Central memory CD8-positive, alpha-beta T cell (primary cell): Measurements from ENCODE around the gene MRNIP.

ENCODE experiments used
- ATAC-seq: fragments of 150-1000 bp; cut with Tn5 transposase; replicated peaks from 2 replicates; pipeline ENCODE4 v1.10.0; 2022; ENCODE audit warnings: mild to moderate bottlenecking, moderate FRiP score, moderate number of reproducible peaks; ENCODE audit not compliant: poor library complexity, severe bottlenecking; ENCODE audit errors: extremely low read depth
- DNase-seq, 2 donors: peaks; one replicate each; pipeline ENCODE4 v3.0.0; 2021; ENCODE audit warnings: low spot score in 2 of 2
- H3K27ac Mint-ChIP-seq: one replicate; pipeline ENCODE4 v1.8.0; 2022; ENCODE audit warnings: low read depth, mild to moderate bottlenecking, moderate library complexity, mixed read lengths
- H3K27me3 Mint-ChIP-seq: one replicate; pipeline ENCODE4 v1.8.0; 2022; ENCODE audit warnings: mixed read lengths
- H3K36me3 Mint-ChIP-seq: one replicate; pipeline ENCODE4 v1.8.0; 2022; ENCODE audit warnings: mild to moderate bottlenecking, moderate library complexity, mixed read lengths; ENCODE audit not compliant: insufficient read depth
- H3K4me1 Mint-ChIP-seq: one replicate; pipeline ENCODE4 v1.8.0; 2022; ENCODE audit warnings: mixed read lengths
- H3K4me3 Mint-ChIP-seq: one replicate; pipeline ENCODE4 v1.8.0; 2022; ENCODE audit warnings: mild to moderate bottlenecking, moderate library complexity, mixed read lengths
- H3K9me3 Mint-ChIP-seq: one replicate; pipeline ENCODE4 v1.8.0; 2022; ENCODE audit warnings: mixed read lengths

Gene MRNIP

DNA sequence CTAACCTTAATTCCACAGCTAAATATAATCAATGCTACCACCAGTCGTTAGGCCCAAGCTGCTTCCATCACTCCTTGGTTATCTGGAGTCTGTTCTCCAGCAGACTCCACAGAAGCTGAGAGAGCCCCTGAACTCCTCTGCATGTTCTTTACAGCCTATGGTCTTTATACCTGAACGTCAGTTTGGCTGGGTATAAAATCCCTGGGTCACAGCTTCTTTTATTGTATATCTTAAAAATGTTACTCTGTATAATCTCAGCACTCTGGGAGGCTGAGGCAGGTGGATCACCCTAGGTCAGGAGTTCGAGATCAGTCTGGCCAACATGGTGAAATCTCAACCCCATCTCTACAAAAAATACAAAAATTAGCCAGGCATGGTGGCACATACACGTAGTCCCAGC lies 23.7 kb upstream of the MRNIP start:
- H3K27ac Mint-ChIP-seq, result no peak overlapping the region

GRCh38 chr5:179880848-179881590 lies 22.4 kb upstream of the MRNIP start:
- H3K27me3 Mint-ChIP-seq, result no peaks in the 10 kb centered on the region
- no peak overlapping the region for H3K4me3 Mint-ChIP-seq
- peak overlapping the region; percentile 66 for H3K27ac Mint-ChIP-seq
- ATAC-seq (no peak), DNase-seq (no peak)
- H3K9me3 Mint-ChIP-seq, result no peaks in the 10 kb centered on the region
- peaks cover 5% of the 10 kb centered on the region for H3K36me3 Mint-ChIP-seq
- no peaks in the 10 kb centered on the region for H3K4me1 Mint-ChIP-seq

More for the DNA sequence above, 23.7 kb upstream of the MRNIP start:
- no peaks in the 10 kb centered on the region for H3K27me3 Mint-ChIP-seq
- no peaks in the 10 kb centered on the region for H3K9me3 Mint-ChIP-seq
- peaks cover 6% of the 10 kb centered on the region for H3K36me3 Mint-ChIP-seq
- no peak for ATAC-seq
- DNase-seq, result no peak
- no peak overlapping the region for H3K4me3 Mint-ChIP-seq
- H3K4me1 Mint-ChIP-seq, result no peaks in the 10 kb centered on the region

DNA sequence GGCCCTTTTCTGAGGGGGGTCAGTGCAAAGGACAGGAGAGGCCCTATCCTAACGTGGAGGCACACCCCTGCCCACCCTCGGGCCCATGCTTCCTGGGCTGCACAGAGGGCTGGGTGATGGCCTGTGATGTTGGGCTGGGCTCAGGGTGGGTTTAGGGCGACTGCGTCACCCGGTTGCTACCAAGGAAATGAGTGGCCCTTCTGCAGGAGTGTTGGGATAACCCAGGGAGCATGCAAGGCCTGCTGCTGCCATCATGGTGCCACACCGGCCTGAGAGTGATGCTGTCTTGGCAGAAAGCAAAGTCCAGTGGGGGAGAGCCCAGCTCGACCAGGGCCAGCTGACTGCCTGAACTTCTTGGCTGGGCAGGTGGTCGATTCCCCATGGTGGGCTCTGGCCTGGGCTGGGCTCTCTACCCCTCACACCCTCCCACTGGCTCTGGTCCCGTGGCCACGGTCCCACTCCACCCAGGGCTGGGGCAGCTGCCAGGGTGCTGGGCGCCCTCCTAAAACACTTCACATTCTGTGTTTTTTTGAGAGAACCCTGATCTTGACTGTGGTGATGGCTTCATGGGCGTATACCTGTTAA lies 21.5 kb upstream of the MRNIP start:
- no peak for ATAC-seq
- Mint-ChIP-seq H3K36me3 (peaks cover 5% of the 10 kb centered on the region), H3K4me3 (no peak overlapping the region)

DNA sequence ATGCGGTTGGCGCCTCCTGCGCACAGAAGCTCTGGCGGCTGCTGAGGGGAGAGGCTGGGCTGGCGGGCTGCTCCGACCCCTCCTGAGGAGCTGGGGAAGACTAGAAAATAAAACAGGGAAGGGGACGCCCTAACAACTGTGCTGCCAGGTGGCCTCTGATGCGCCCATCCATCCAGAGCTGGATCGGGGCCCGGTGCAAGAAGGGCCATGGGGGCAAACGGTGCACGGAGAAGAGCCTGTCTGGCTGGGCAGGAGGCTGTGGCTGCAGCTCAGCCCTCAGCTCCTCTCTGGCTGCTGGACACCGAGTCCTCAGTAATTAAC lies 21.0 kb upstream of the MRNIP start:
- Mint-ChIP-seq H3K4me3 (no peak overlapping the region), H3K9me3 (no peaks in the 10 kb centered on the region), H3K36me3 (peaks cover 2% of the 10 kb centered on the region), H3K27me3 (no peaks in the 10 kb centered on the region), H3K27ac (no peak overlapping the region), H3K4me1 (no peaks in the 10 kb centered on the region)
- no peak for ATAC-seq
- no peak for DNase-seq

More for the DNA sequence above, 21.5 kb upstream of the MRNIP start:
- no peak for DNase-seq
- H3K27me3 Mint-ChIP-seq, result no peaks in the 10 kb centered on the region
- no peak overlapping the region for H3K27ac Mint-ChIP-seq
- H3K9me3 Mint-ChIP-seq, result no peaks in the 10 kb centered on the region
- H3K4me1 Mint-ChIP-seq, result no peaks in the 10 kb centered on the region

DNA sequence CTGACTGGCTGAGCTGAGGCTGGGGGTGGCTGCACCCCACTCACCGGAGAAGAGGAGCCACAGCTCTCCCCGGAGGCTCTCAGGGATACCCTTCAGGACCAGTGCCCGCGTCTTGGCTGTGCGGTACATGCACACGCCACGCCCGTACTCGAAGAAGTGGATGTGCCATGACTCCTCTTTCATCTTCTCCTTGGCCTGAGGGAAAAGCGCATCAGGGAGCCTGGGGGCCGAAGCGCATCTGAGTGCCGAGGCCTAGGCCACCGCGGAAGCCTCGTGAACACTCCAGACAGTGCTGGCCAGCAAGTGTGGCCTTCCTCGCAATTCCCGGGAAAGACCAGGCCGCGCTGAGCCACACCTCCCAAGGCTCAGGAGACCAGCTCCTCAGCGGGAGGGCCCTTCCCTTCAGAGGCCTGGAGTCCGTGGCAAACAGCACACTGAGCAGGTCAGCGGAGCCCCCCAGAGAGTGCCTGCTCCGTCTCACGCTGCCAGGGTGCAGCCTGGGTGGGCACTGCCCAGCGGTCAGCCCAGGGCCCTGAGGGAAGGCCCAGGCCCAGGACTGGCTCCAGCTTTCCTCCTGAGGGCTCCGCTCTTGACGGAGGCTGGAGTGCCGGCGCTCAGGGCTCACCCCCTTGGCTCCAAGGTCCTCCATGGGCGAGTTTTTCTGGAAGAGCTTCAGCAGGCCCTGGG lies 20.5 kb upstream of the MRNIP start:
- DNase-seq (no peak), ATAC-seq (no peak)
- Mint-ChIP-seq H3K4me3 (no peak overlapping the region), H3K36me3 (peaks cover 2% of the 10 kb centered on the region), H3K27ac (no peak overlapping the region), H3K4me1 (no peaks in the 10 kb centered on the region), H3K27me3 (no peaks in the 10 kb centered on the region), H3K9me3 (no peaks in the 10 kb centered on the region)

- DNase-seq (no peak), ATAC-seq (no peak)
- Mint-ChIP-seq H3K36me3 (peaks cover 6% of the 10 kb centered on the region), H3K9me3 (no peaks in the 10 kb centered on the region), H3K27ac (no peak overlapping the region), H3K27me3 (no peaks in the 10 kb centered on the region), H3K4me3 (no peak overlapping the region), H3K4me1 (no peaks in the 10 kb centered on the region)
These were observed 19.8 kb upstream of the MRNIP start for GRCh38 chr5:179878222-179879002.

GRCh38 chr5:179876610-179876952 lies 18.0 kb upstream of the MRNIP start:
- no peak overlapping the region for H3K4me3 Mint-ChIP-seq
- no peak for ATAC-seq
- no peak overlapping the region for H3K27ac Mint-ChIP-seq
- peaks cover 6% of the 10 kb centered on the region for H3K36me3 Mint-ChIP-seq
- no peaks in the 10 kb centered on the region for H3K9me3 Mint-ChIP-seq
- no peaks in the 10 kb centered on the region for H3K27me3 Mint-ChIP-seq
- H3K4me1 Mint-ChIP-seq, result no peaks in the 10 kb centered on the region
- DNase-seq, result no peak

- no peaks in the 10 kb centered on the region for H3K27me3 Mint-ChIP-seq
- DNase-seq, result no peak
- no peak for ATAC-seq
- no peaks in the 10 kb centered on the region for H3K9me3 Mint-ChIP-seq
- peaks cover 6% of the 10 kb centered on the region for H3K36me3 Mint-ChIP-seq
- H3K4me3 Mint-ChIP-seq, result no peak overlapping the region
- H3K27ac Mint-ChIP-seq, result no peak overlapping the region
- no peaks in the 10 kb centered on the region for H3K4me1 Mint-ChIP-seq
These were observed 17.4 kb upstream of the MRNIP start for GRCh38 chr5:179875741-179876609.

- H3K36me3 Mint-ChIP-seq, result peaks cover 9% of the 10 kb centered on the region
- no peak overlapping the region for H3K4me3 Mint-ChIP-seq
- no peaks in the 10 kb centered on the region for H3K27me3 Mint-ChIP-seq
- ATAC-seq (no peak), DNase-seq (no peak)
- H3K27ac Mint-ChIP-seq, result peak overlapping the region; percentile 73
- H3K4me1 Mint-ChIP-seq, result no peaks in the 10 kb centered on the region
- no peaks in the 10 kb centered on the region for H3K9me3 Mint-ChIP-seq
These were observed 16.1 kb upstream of the MRNIP start for GRCh38 chr5:179874536-179875292.

DNA sequence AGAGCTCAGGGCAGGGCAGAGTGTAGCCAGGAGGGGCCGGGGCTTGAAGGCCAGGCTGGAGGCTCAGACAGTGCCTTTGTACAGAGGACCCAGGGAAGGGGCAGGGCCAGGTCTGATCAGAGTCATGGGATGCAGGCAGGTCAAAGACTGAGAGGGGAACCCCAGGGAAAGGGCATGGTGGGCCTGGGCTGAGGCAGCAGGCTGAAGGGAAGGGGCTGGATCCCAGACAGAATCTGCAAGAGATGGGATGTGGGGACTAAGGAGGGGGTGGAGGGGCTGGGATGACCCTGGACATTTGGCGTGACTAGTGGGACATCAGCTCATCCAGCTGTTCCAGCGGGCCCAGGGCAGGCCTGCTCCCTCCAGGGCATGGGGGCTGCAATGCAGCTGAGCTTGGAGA lies 15.5 kb upstream of the MRNIP start:
- ATAC-seq (no peak), DNase-seq (no peak)
- Mint-ChIP-seq H3K4me3 (no peak overlapping the region), H3K36me3 (peaks cover 9% of the 10 kb centered on the region), H3K27me3 (no peaks in the 10 kb centered on the region), H3K4me1 (no peaks in the 10 kb centered on the region), H3K9me3 (no peaks in the 10 kb centered on the region), H3K27ac (peak overlapping the region; percentile 73)

DNA sequence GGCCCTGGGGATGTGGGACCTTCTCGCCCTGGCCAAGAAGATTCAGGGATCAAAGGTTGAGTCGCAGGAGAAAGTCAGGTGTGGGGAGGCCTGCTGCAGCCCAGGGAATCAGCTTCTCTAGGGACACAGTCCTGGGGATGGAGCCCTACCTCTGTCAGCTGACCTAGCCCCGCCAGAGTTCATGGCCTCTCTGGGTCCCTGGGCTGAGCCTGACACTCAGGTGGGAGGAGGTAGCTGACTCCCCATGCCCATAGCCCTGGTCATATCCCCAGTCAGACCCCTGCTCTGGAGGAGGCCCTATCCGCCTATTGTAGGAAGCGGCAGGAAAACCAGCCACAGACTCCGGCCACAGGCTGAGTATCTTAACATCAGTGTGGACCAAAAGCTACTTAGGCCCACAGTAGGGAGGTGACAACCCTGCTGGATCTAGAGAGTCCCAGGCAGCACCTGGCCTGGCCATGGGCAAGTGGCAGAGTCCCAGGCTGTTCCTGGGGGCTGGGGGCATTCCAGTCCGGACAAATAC lies 15.0 kb upstream of the MRNIP start:
- Mint-ChIP-seq H3K27ac (peak overlapping the region; percentile 73), H3K36me3 (peaks cover 9% of the 10 kb centered on the region), H3K4me1 (no peaks in the 10 kb centered on the region)

More for the DNA sequence above, 15.0 kb upstream of the MRNIP start:
- Mint-ChIP-seq H3K4me3 (no peak overlapping the region), H3K9me3 (no peaks in the 10 kb centered on the region), H3K27me3 (no peaks in the 10 kb centered on the region)
- ATAC-seq (no peak), DNase-seq (no peak)
